Neural cell (in vitro differentiated cells): Measurements from ENCODE around the gene DGKB. TPM values are rescaled to one million over a fixed set of nuclear protein-coding genes. Genes with fewer than 3 reads are reported as not detected.

ENCODE experiments used
- H2AFZ ChIP-seq: fragments of 200-600, 300-800 bp; sonication (generic), shearing (Covaris generic); 2 replicates; pipeline ENCODE4 v1.6.0; 2014; ENCODE audit warnings: low read depth, mild to moderate bottlenecking, antibody characterized with exemption, low read length, moderate library complexity
- H3F3A ChIP-seq: fragments of 200-600 bp; shearing (Covaris generic); 2 replicates; pipeline ENCODE4 v1.6.1; 2016; ENCODE audit warnings: mild to moderate bottlenecking, moderate library complexity, mixed read lengths, antibody characterized with exemption, low read length; ENCODE audit not compliant: insufficient read depth, poor library complexity, severe bottlenecking
- H3K27ac ChIP-seq: fragments of 200-600, 300-800 bp; sonication (generic), shearing (Covaris generic); 2 replicates; pipeline ENCODE4 v1.5.1; 2014; ENCODE audit warnings: mild to moderate bottlenecking, low read length, moderate library complexity
- H3K27me3 ChIP-seq: fragments of 300-800, 200-600 bp; sonication (generic), shearing (Covaris generic); 2 replicates; pipeline ENCODE4 v1.6.0; 2014; ENCODE audit warnings: mild to moderate bottlenecking, low read depth, low read length, moderate library complexity; ENCODE audit not compliant: insufficient read depth
- H3K36me3 ChIP-seq: fragments of 300-800, 200-600 bp; sonication (generic), shearing (Covaris generic); 2 replicates; pipeline ENCODE4 v1.5.1; 2014; ENCODE audit warnings: mild to moderate bottlenecking, antibody characterized with exemption, low read length, moderate library complexity; ENCODE audit not compliant: insufficient read depth
- H3K4me2 ChIP-seq: fragments of 300-800, 200-600 bp; sonication (generic), shearing (Covaris generic); 2 replicates; pipeline ENCODE4 v1.6.0; 2014; ENCODE audit warnings: mild to moderate bottlenecking, low read length
- H3K4me3 ChIP-seq: fragments of 300-800, 200-600 bp; sonication (generic), shearing (Covaris generic); 2 replicates; pipeline ENCODE4 v1.5.1; 2014; ENCODE audit warnings: mild to moderate bottlenecking, low read length, moderate library complexity
- H3K79me2 ChIP-seq: fragments of 200-600 bp; shearing (Covaris generic); replicated peaks from 2 replicates; pipeline ENCODE4 v1.6.0; 2014; ENCODE audit warnings: mild to moderate bottlenecking, low read length, moderate library complexity; ENCODE audit not compliant: insufficient read depth
- H3K9ac ChIP-seq: fragments of 300-800, 200-600 bp; sonication (generic), shearing (Covaris generic); 2 replicates; pipeline ENCODE4 v1.6.1; 2016; ENCODE audit warnings: mild to moderate bottlenecking, low read length, mixed read lengths
- H3K9me2 ChIP-seq: fragments of 200-600 bp; shearing (Covaris generic); 2 replicates; pipeline ENCODE4 v1.6.1; 2016; ENCODE audit warnings: mild to moderate bottlenecking, low read length, mixed read lengths; ENCODE audit not compliant: insufficient read depth
- H3K9me3 ChIP-seq: fragments of 200-600, 300-800 bp; sonication (generic), shearing (Covaris generic); 2 replicates; pipeline ENCODE4 v1.6.1; 2016; ENCODE audit warnings: mild to moderate bottlenecking, mixed run types, low read length, moderate library complexity, mixed read lengths
- H4K20me1 ChIP-seq: fragments of 200-600 bp; shearing (Covaris generic); 2 replicates; pipeline ENCODE4 v1.6.1; 2016; ENCODE audit warnings: mild to moderate bottlenecking, mixed run types; ENCODE audit not compliant: insufficient read depth
- CTCF ChIP-seq: fragments of 450-650 bp; IDR thresholded peaks from 2 replicates; pipeline ENCODE4 v1.5.1; 2014; ENCODE audit warnings: antibody characterized with exemption, mild to moderate bottlenecking, moderate library complexity; ENCODE audit not compliant: poor library complexity, severe bottlenecking
- EP300 ChIP-seq: fragments of 450-650 bp; conservative IDR thresholded peaks from 2 replicates; pipeline ENCODE4 v1.6.1; 2014; ENCODE audit warnings: antibody characterized with exemption, mild to moderate bottlenecking, moderate library complexity; ENCODE audit not compliant: poor library complexity, severe bottlenecking
- EZH2 ChIP-seq: fragments of 200-600, 300-800 bp; shearing (Covaris generic), sonication (generic); IDR thresholded peaks from 2 replicates; pipeline ENCODE4 v1.6.1; 2014; ENCODE audit warnings: antibody characterized with exemption, low read length, borderline replicate concordance, mild to moderate bottlenecking; ENCODE audit not compliant: insufficient read depth, poor library complexity, severe bottlenecking
- MXI1 ChIP-seq: fragments of 450-650 bp; conservative IDR thresholded peaks from 2 replicates; pipeline ENCODE4 v1.6.1; 2014; ENCODE audit warnings: antibody characterized with exemption, mild to moderate bottlenecking; ENCODE audit not compliant: poor library complexity, severe bottlenecking
- POLR2AphosphoS5 ChIP-seq: IDR thresholded peaks from 2 replicates; pipeline ENCODE4 v1.6.1; 2012
- RAD21 ChIP-seq: fragments of 450-650 bp; conservative IDR thresholded peaks from 2 replicates; pipeline ENCODE4 v1.6.1; 2014; ENCODE audit warnings: antibody characterized with exemption, mild to moderate bottlenecking, moderate library complexity
- REST ChIP-seq: IDR thresholded peaks from 2 replicates; pipeline ENCODE4 v1.6.1; 2012; ENCODE audit warnings: borderline replicate concordance
- SMC3 ChIP-seq: fragments of 450-650 bp; conservative IDR thresholded peaks from 2 replicates; pipeline ENCODE4 v1.6.1; 2014; ENCODE audit warnings: antibody characterized with exemption, mild to moderate bottlenecking, moderate library complexity; ENCODE audit not compliant: poor library complexity
- TAF1 ChIP-seq: IDR thresholded peaks from 2 replicates; pipeline ENCODE4 v1.6.1; 2012; ENCODE audit warnings: low read depth
- polyA plus RNA-seq: library from polyadenylated mRNA; depleted of rRNA; stranded (reverse); fragments of >200 nt; gene quantifications from 2 replicates; pipeline ENCODE4 v1.2.3, GENCODE V29; 2014

DGKB gene
- polyA plus RNA-seq, 1 donor from 2014 or later = 0.20 TPM

GRCh38 chr7:14380881-14381280 is 521.7 kb downstream of the DGKB start:
- Histone ChIP-seq H4K20me1 (no peaks in the 10 kb centered on the region), H3K4me2 (no peak overlapping the region), H3K9me3 (no peaks in the 10 kb centered on the region), H3K27ac (no peak overlapping the region), H3K79me2 (no peaks in the 10 kb centered on the region), H3K27me3 (no peaks in the 10 kb centered on the region), H3K9ac (no peak overlapping the region), H3K36me3 (no peaks in the 10 kb centered on the region), H3K4me3 (no peak overlapping the region), H3K9me2 (no peaks in the 10 kb centered on the region), H2AFZ (no peak overlapping the region), H3F3A (no peaks in the 10 kb centered on the region)
- no peak for TF ChIP-seq CTCF
- no peak for TF ChIP-seq EP300
- TF ChIP-seq SMC3 = no peak
- no peak for TF ChIP-seq POLR2AphosphoS5
- TF ChIP-seq RAD21 = no peak
- no peak for TF ChIP-seq TAF1
- TF ChIP-seq REST = no peak
- no peak for TF ChIP-seq MXI1
- TF ChIP-seq EZH2 = no peak

GRCh38 chr7:14377646-14378266 is 524.8 kb downstream of the DGKB start:
- Histone ChIP-seq H3K27me3 (no peaks in the 10 kb centered on the region), H3K79me2 (no peaks in the 10 kb centered on the region), H3K9me3 (no peaks in the 10 kb centered on the region), H3K36me3 (no peaks in the 10 kb centered on the region), H3F3A (no peaks in the 10 kb centered on the region), H3K27ac (no peak overlapping the region), H3K9me2 (no peaks in the 10 kb centered on the region), H3K4me2 (no peak overlapping the region), H2AFZ (no peak overlapping the region), H3K4me3 (no peak overlapping the region), H3K9ac (no peak overlapping the region), H4K20me1 (no peaks in the 10 kb centered on the region)
- TF ChIP-seq POLR2AphosphoS5 = no peak
- TF ChIP-seq REST = no peak
- no peak for TF ChIP-seq MXI1
- no peak for TF ChIP-seq SMC3
- TF ChIP-seq RAD21 = no peak
